GM23338 (cell line): Measurements from ENCODE around the gene DNAH10. TPM values are rescaled to one million over a fixed set of nuclear protein-coding genes. Genes with fewer than 3 reads are reported as not detected.

Source experiments
- ATAC-seq: fragments of 200-7000 bp; cut with Tn5 transposase; 3 replicates; pipeline ENCODE4 v1.9.1; 2020
- DNase-seq: peaks from one replicate; pipeline ENCODE4 v3.0.0-alpha.2; 2015; ENCODE audit warnings: low spot score
- H2AFZ ChIP-seq: fragments of 200-600 bp; sonication (generic); 2 replicates; pipeline ENCODE4 v1.8.0; 2016; ENCODE audit warnings: antibody characterized with exemption, mild to moderate bottlenecking, moderate library complexity
- H3F3A ChIP-seq: fragments of 200-600 bp; sonication (generic); replicated peaks from 2 replicates; pipeline ENCODE4 v1.8.0; 2017; ENCODE audit warnings: antibody characterized with exemption, mixed run types, low read depth
- H3K27ac ChIP-seq: fragments of 200-600 bp; sonication (generic); 2 replicates; pipeline ENCODE4 v1.6.1; 2016; ENCODE audit warnings: low read depth
- H3K27me3 ChIP-seq: fragments of 200-600 bp; sonication (generic); 2 replicates; pipeline ENCODE4 v1.8.0; 2016; ENCODE audit warnings: mild to moderate bottlenecking, mixed run types, moderate library complexity; ENCODE audit not compliant: insufficient read depth
- H3K36me3 ChIP-seq: fragments of 200-600 bp; sonication (generic); 2 replicates; pipeline ENCODE4 v1.8.0; 2016; ENCODE audit warnings: mild to moderate bottlenecking; ENCODE audit not compliant: insufficient read depth
- H3K4me1 ChIP-seq: fragments of 200-600 bp; sonication (generic); 2 replicates; pipeline ENCODE4 v1.8.0; 2016; ENCODE audit warnings: mild to moderate bottlenecking, moderate library complexity; ENCODE audit not compliant: insufficient read depth
- H3K4me2 ChIP-seq: fragments of 200-600 bp; sonication (generic); 2 replicates; pipeline ENCODE4 v1.7.1; 2017; ENCODE audit warnings: mixed run types
- H3K4me3 ChIP-seq: fragments of 200-600 bp; sonication (generic); 2 replicates; pipeline ENCODE4 v1.6.1; 2016; ENCODE audit warnings: mixed run types
- H3K79me2 ChIP-seq: fragments of 200-600 bp; sonication (generic); replicated peaks from 2 replicates; pipeline ENCODE4 v1.8.0; 2017; ENCODE audit warnings: mild to moderate bottlenecking; ENCODE audit not compliant: insufficient read depth
- H3K9me2 ChIP-seq: fragments of 200-600 bp; sonication (generic); 2 replicates; pipeline ENCODE4 v1.8.0; 2017; ENCODE audit not compliant: insufficient read depth
- H4K20me1 ChIP-seq: fragments of 200-600 bp; sonication (generic); replicated peaks from 2 replicates; pipeline ENCODE4 v1.8.0; 2017; ENCODE audit warnings: mild to moderate bottlenecking; ENCODE audit not compliant: insufficient read depth
- H3K27ac Mint-ChIP-seq: 2 replicates; pipeline ENCODE4 v1.8.0; 2020; ENCODE audit warnings: inconsistent platforms, mild to moderate bottlenecking, moderate library complexity, mixed read lengths
- H3K27me3 Mint-ChIP-seq: 3 replicates; pipeline ENCODE4 v1.8.0; 2022; ENCODE audit warnings: low read depth, mild to moderate bottlenecking, moderate library complexity, mixed read lengths, inconsistent platforms; ENCODE audit not compliant: insufficient read depth, poor library complexity
- H3K36me3 Mint-ChIP-seq: 3 replicates; pipeline ENCODE4 v1.8.0; 2021; ENCODE audit warnings: low read depth, mild to moderate bottlenecking, inconsistent platforms, moderate library complexity, mixed read lengths
- H3K4me1 Mint-ChIP-seq: 3 replicates; pipeline ENCODE4 v1.8.0; 2020; ENCODE audit warnings: mild to moderate bottlenecking, inconsistent platforms, mixed read lengths
- H3K4me3 Mint-ChIP-seq: 3 replicates; pipeline ENCODE4 v1.8.0; 2021; ENCODE audit warnings: moderate library complexity, mild to moderate bottlenecking, inconsistent platforms, mixed read lengths
- H3K9me3 Mint-ChIP-seq: 3 replicates; pipeline ENCODE4 v1.8.0; 2020; ENCODE audit warnings: moderate library complexity, mild to moderate bottlenecking, inconsistent platforms, mixed read lengths
- CREB1 ChIP-seq: fragments of 250-450 bp; sonication (Bioruptor Pico); IDR thresholded peaks from 2 replicates; pipeline ENCODE4 v1.5.0; 2020; ENCODE audit warnings: low read depth, mild to moderate bottlenecking, moderate library complexity
- CTCF ChIP-seq, 2 experiments: fragments of 200-600 bp in 1 of 2; sonication (generic) in 1 of 2; conservative IDR thresholded peaks; 2 replicates each; pipeline versions ENCODE4 v1.5.1 to v1.6.1; 2016 to 2017; ENCODE audit warnings: antibody characterized with exemption in 2 of 2, low read depth in 2 of 2, mild to moderate bottlenecking in 2 of 2, moderate library complexity in 1 of 2
- ETS1 ChIP-seq: IDR thresholded peaks from 2 replicates; pipeline ENCODE4 v1.6.1; 2016; ENCODE audit warnings: antibody characterized with exemption
- EZH2 ChIP-seq: fragments of 200-600 bp; sonication (generic); IDR thresholded peaks from one replicate; pipeline ENCODE4 v1.8.0; 2017; ENCODE audit warnings: antibody characterized with exemption, mild to moderate bottlenecking, low read depth; ENCODE audit not compliant: unreplicated experiment
- EZH2phosphoT487 ChIP-seq: fragments of 200-600 bp; sonication (generic); IDR thresholded peaks from one replicate; pipeline ENCODE4 v1.8.1; 2018; ENCODE audit warnings: antibody characterized with exemption; ENCODE audit not compliant: unreplicated experiment
- JUNB ChIP-seq: IDR thresholded peaks from one replicate; pipeline ENCODE4 v1.6.1; 2016; ENCODE audit warnings: antibody characterized with exemption; ENCODE audit not compliant: unreplicated experiment
- NANOG ChIP-seq: IDR thresholded peaks from 2 replicates; pipeline ENCODE4 v1.6.1; 2016; ENCODE audit warnings: antibody characterized with exemption, borderline replicate concordance
- POLR2AphosphoS5 ChIP-seq: IDR thresholded peaks from 2 replicates; pipeline ENCODE4 v1.6.1; 2016; ENCODE audit warnings: antibody characterized with exemption, low read depth
- REST ChIP-seq: IDR thresholded peaks from one replicate; pipeline ENCODE4 v1.6.1; 2018; ENCODE audit warnings: antibody characterized with exemption; ENCODE audit not compliant: unreplicated experiment
- STAT1 ChIP-seq: IDR thresholded peaks from one replicate; pipeline ENCODE4 v1.6.1; 2016; ENCODE audit warnings: antibody characterized with exemption; ENCODE audit not compliant: unreplicated experiment
- ZNF114 ChIP-seq: fragments of 250-450 bp; sonication (Bioruptor Pico); IDR thresholded peaks from 2 replicates; pipeline ENCODE4 v1.5.0; 2020; ENCODE audit warnings: mild to moderate bottlenecking, moderate library complexity
- ZNF331 ChIP-seq: fragments of 250-450 bp; sonication (Bioruptor Pico); IDR thresholded peaks from 2 replicates; pipeline ENCODE4 v1.5.0; 2020; ENCODE audit warnings: low read depth, mild to moderate bottlenecking, moderate library complexity
- ZNF462 ChIP-seq: fragments of 250-450 bp; sonication (Bioruptor Pico); IDR thresholded peaks from 2 replicates; pipeline ENCODE4 v1.5.0; 2020; ENCODE audit warnings: mild to moderate bottlenecking, moderate library complexity
- polyA plus RNA-seq: library from polyadenylated mRNA; unstranded; fragments of >200 nt; fragmentation: Nextera tagmentation; extraction: Ambion mirVana; gene quantifications from 2 replicates; pipeline ENCODE4 v1.2.1, GENCODE V29; 2016
- total RNA-seq: library from RNA; depleted of rRNA; stranded (reverse); fragments of >200 nt; shearing (Covaris generic); gene quantifications from 2 replicates; pipeline ENCODE4 v1.2.3, GENCODE V29; 2014

Gene DNAH10
- total and polyA plus RNA-seq, 2 experiments from 2014 or later, result 0.03 TPM

GRCh38 chr12:123839826-123840225 is 77.7 kb downstream of the DNAH10 start:
- Mint-ChIP-seq H3K4me1 (peaks cover 3% of the 10 kb centered on the region; the same call in 1 of the 3 replicates), H3K36me3 (no peaks in the 10 kb centered on the region), H3K27me3 (peaks cover 7% of the 10 kb centered on the region), H3K27ac (no peak overlapping the region), H3K4me3 (no peak overlapping the region), H3K9me3 (peaks cover 9% of the 10 kb centered on the region)
- TF ChIP-seq REST (no peak), CREB1 (CRISPR knock-in tag) (no peak), EZH2phosphoT487 (no peak), ZNF114 (CRISPR knock-in tag) (no peak), NANOG (no peak), STAT1 (no peak), EZH2 (no peak), ZNF331 (no peak), ZNF462 (no peak), CTCF (conservative IDR thresholded peaks at IDR 0.05; ENCODE audit: low read depth in 2 of 2) (no peak), POLR2AphosphoS5 (no peak), JUNB (no peak), ETS1 (no peak)
- Histone ChIP-seq H3K36me3 (no peaks in the 10 kb centered on the region), H4K20me1 (no peaks in the 10 kb centered on the region), H3K4me3 (no peak overlapping the region), H2AFZ (no peak overlapping the region), H3F3A (no peaks in the 10 kb centered on the region), H3K4me2 (no peak overlapping the region), H3K79me2 (no peaks in the 10 kb centered on the region), H3K9me2 (no peaks in the 10 kb centered on the region), H3K4me1 (no peaks in the 10 kb centered on the region), H3K27me3 (no peaks in the 10 kb centered on the region), H3K27ac (no peak overlapping the region)
- DNase-seq (no peak), ATAC-seq (no peak)
